Fibroblast of pulmonary artery (primary cell): ENCODE data around the gene SHISAL2A.
"Not testable (repeated sequence)": the region's sequence is repeated elsewhere in the genome, so short reads cannot be mapped to it uniquely, and the experiment has no call there.

Source experiments
- DNase-seq: peaks from one replicate; pipeline ENCODE4 v3.0.0-alpha.2; 2010; ENCODE audit warnings: low read depth
- H3K4me3 ChIP-seq: replicated peaks from 2 replicates; pipeline ENCODE4 v1.5.1; 2011; ENCODE audit warnings: low read depth, mild to moderate bottlenecking, control low read depth, low read length, moderate library complexity
- CTCF ChIP-seq: IDR thresholded peaks from 2 replicates; pipeline ENCODE4 v1.5.1; 2011; ENCODE audit warnings: mild to moderate bottlenecking, control low read depth, low read length, inconsistent platforms; ENCODE audit errors: missing control alignments

SHISAL2A gene

GRCh38 chr1:52680353-52680752 lies 47.4 kb downstream of the SHISAL2A start:
- H3K4me3 ChIP-seq = no peak overlapping the region
- no peak for TF ChIP-seq CTCF
- no peak for DNase-seq

DNA sequence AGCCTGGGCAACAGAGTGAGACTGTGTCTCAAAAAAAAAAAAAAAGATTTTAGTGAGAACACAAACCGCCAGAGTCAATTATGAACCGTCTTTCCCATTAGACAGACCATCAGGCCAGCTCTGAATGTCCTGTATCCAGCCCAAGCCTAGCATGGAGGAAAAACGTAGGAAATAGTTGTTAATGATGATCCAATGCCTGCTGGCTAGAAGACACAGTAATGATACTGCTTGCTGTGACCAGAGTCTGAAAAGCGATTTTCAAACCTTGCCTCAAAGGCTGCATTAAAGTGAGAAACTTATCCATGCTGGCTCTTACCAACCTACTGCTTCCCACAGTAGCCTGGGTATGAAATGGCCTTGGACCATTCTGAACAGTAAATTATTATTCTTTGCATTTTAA lies 48.2 kb downstream of the SHISAL2A start:
- no peak overlapping the region for H3K4me3 ChIP-seq
- no peak for DNase-seq
- no peak for TF ChIP-seq CTCF

- TF ChIP-seq CTCF = no peak
- no peak overlapping the region for H3K4me3 ChIP-seq
- DNase-seq = no peak
Measured at GRCh38 chr1:52683367-52683940, 50.5 kb downstream of the SHISAL2A start.

DNA sequence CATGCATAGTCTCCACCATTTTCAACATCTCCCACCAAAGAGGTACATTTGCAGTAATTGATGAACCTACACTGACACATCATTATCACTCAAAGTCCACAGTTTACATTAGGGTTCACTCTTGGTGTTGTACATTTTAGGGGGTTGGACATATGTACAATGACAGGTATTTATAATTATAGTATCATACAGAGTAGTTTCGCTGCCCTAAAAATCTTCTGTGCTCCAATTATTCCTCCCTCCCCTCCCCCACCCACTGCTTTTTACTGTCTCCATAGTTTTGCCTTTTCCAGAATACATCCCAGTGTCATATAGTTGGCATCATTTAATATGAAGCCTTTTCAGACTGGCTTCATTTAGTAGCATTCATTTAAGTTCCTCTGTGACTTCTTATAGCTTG lies 51.6 kb downstream of the SHISAL2A start:
- TF ChIP-seq CTCF = no peak
- H3K4me3 ChIP-seq = no peak overlapping the region
- no peak for DNase-seq

DNA sequence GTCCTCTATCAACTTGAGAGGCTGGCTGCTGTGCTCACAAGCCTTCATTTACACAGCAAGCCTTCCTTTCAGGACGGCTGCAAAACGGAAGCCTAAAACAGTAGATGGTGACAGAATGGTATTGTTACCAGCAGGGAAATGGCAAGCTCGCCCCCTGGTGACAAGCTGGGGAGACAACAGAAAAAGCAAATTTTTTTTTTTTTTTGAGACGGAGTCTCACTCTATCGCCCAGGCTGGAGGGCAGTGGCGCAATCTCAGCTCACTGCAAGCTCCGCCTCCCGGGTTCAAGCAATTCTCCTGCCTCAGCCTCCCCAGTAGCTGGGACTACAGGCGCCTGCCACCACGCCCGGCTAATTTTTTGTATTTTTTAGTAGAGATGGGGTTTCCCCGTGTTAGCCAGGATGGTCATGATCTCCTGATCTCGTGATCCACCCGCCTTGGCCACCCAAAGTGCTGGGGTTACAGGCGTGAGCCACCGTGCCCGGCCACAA lies 53.3 kb downstream of the SHISAL2A start:
- H3K4me3 ChIP-seq = not testable (repeated sequence)
- peak; percentile 69 for TF ChIP-seq CTCF
- DNase-seq = peak; percentile 84

GRCh38 chr1:52686830-52687229 lies 53.9 kb downstream of the SHISAL2A start:
- no peak overlapping the region for H3K4me3 ChIP-seq
- DNase-seq = no peak
- no peak for TF ChIP-seq CTCF

DNA sequence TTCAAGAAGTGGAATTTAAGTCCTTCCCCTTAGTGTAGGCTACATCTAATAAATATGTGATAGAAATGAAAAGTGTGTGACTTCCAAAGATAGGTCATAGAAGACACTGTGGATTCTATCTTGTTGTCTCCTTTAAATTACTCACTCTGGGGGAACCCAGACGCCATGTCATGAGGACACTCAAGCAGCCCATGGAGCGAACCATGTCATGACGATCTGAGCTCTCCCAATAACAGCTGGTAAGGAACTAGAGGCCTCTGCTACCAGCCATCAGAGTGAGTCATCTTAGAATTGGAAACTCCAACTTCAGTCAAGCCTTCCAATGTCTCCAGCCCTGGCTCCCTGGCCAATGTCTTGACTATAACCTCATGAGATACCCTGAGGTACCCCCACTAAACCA lies 58.9 kb downstream of the SHISAL2A start:
- no peak for TF ChIP-seq CTCF
- no peak for DNase-seq
- no peak overlapping the region for H3K4me3 ChIP-seq
